Glomerular endothelial cell (primary cell): ENCODE measurements around the gene MRPS27. TPM values are rescaled to one million over a fixed set of nuclear protein-coding genes. Genes with fewer than 3 reads are reported as not detected.
"Not testable (repeated sequence)": the region's sequence is repeated elsewhere in the genome, so short reads cannot be mapped to it uniquely, and the experiment has no call there.

ENCODE experiments used
- DNase-seq: peaks from one replicate; pipeline ENCODE4 v3.0.0-alpha.2; 2011; ENCODE audit warnings: low read depth, low spot score; ENCODE audit errors: extremely low read depth
- total RNA-seq: library from RNA; depleted of rRNA; stranded (reverse); fragments of >200 nt; gene quantifications from 2 replicates; pipeline ENCODE4 v1.2.3, GENCODE V29; 2015

MRPS27 gene
- total RNA-seq, 1 donor from 2014 or later = 45.9 TPM

- no peak for DNase-seq
Measured at GRCh38 chr5:72326306-72326649, 6.2 kb upstream of the MRPS27 start.

- no peak for DNase-seq
Measured at GRCh38 chr5:72325566-72326305, 5.7 kb upstream of the MRPS27 start.

- no peak for DNase-seq
Measured at GRCh38 chr5:72324189-72324825, 4.3 kb upstream of the MRPS27 start.

DNA sequence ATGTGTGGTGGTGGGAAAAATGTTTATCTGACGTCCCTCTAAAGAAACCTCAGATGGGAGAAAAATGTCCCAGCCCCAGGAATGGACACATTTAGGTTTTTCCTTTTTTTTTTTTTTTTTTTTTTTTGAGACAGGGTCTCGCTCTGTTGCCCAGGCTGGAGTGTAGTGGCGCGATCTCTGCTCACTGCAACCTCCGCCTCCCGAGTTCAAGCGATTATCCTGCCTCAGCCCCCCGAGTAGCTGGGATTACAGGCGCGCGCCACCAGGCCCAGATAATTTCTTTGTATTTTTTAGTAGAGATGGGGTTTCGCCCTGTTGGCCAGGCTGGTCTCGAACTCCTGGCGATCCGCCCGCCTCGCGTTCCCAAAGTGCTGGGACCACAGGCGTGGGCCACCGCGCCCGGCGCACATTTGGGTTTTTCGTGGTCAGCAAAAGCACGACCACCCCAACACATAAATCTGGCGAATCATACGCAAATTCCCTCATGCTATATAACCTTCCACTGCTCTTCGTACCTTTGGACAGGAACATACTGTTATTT, 535 bp downstream of the MRPS27 start:
- DNase-seq = not testable (repeated sequence)

DNA sequence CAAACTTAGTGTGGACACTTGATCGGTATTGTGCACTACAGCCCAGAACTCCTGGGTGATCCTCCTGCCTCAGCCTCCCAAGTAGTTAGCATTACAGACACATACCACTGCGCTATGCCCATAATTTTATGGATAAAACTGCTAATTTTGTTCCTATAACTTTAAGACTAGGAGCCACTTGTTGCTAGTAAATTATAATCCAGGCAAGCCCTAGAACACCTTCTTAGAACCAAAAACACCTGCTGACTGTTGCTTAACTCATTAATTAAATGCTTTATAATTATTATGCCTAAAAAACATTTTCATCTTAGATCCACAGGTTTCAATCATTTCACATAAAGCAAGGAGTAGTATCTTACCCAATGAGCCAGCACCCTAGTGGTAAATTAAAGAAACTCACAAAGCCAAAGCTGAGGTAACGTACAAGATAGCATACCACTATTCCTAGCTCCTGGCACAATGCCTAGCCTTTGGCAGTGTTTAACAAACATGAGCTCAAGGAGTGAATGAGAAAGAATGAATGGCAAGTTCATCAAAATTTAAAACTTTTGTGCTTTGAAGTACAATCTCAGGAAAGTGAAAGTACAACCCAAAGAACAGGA, 5.4 kb downstream of the MRPS27 start:
- peak; percentile 25 for DNase-seq

GRCh38 chr5:72313141-72313540, 6.9 kb downstream of the MRPS27 start:
- DNase-seq = no peak

DNA sequence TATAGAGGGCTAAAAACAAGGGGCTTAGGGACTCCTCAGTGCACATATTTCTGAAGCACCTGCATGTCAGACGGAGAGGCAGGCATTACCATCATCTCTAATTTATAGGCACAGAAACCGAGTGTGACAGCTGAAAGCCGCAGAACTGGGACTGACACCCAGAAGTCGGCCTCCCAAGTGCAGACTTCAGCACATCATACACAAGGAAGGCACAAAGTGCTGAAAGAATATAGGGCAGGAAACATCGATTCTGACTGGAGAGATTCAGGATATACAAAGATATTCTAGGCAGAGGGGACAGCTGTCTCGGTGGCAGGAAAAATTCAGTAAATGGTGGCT, 11.2 kb downstream of the MRPS27 start:
- DNase-seq = no peak

GRCh38 chr5:72307968-72308852, 11.8 kb downstream of the MRPS27 start:
- peak; percentile 78 for DNase-seq

GRCh38 chr5:72307573-72307967, 12.5 kb downstream of the MRPS27 start:
- DNase-seq = peak; percentile 4

DNA sequence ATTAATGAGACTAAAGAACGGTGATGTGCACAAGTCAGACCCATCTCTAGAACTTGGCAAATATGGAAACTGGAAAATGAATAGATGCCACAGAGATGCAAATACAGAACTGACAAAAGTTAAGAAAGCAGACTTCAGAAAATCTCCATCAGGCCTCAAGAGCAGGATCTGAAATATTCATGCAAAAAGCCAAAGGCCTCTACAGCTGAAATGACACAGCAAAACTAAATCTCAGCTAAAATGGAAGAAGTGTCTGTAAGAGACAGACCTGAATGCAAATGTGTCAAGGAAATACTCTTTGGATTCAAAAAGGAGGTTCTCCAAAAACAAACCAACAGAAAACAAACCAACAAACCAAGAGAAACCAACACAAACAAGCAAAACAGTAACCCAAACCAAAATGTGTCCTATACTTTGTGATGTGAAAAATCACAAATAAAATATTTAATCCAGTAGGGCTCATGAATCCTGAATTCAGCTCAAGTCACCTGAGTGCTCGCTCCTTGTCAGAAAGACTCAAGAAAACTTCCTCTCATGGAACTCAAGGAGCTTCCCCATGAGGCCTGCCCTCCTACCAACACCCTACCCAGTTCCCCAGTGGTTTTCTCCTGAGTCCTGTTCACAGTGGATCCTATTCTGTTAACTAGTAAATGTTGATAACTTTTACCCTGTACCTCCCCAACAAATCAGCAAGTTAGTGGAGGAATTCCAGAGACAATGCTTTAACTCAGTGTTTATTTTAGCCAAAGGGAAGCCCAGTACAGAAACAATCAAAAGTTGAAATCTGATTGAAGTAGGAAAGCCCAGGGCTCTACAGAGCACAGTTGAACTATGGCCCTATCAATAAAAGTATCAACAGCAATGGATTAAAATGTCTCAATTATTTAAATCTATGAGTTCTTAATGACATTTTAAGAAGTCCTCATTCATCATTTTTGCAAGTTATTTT, 14.6 kb downstream of the MRPS27 start:
- no peak for DNase-seq

GRCh38 chr5:72302171-72302570, 17.9 kb downstream of the MRPS27 start:
- no peak for DNase-seq

GRCh38 chr5:72301557-72301956, 18.5 kb downstream of the MRPS27 start:
- DNase-seq = no peak

DNA sequence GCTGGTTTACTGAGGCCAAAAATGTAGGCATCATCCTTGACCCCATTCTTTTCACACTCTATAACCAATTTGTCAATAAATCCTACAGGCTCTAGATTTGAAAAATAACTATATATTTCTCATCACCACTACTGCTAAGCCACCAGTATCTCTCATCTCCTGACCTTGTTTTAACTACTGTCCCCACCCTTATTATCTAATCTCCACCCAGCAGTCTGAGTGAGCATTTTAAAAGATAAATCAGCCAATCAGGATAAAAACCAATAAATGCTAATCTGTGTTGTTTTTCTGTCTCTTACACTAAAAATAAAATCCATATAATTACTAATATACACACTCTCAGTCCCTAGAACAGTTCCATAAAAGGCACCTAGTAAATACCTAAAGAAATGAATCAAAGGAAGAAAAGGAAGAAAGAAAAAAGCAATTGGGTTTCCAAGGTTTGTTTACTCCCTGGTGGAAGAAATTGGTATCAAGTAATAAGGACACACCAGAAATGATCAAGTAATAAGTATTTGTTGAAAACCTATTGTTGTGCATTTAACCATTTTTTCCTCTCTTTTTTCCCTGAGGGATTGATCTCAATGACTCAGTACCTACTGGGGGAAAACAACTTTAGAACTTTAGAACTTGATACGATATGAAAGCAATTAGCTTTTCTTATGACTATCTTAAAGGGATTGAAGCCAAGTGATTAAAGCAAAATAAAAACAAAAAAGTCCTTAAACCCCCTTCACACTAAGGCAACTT, 19.3 kb downstream of the MRPS27 start:
- no peak for DNase-seq

DNA sequence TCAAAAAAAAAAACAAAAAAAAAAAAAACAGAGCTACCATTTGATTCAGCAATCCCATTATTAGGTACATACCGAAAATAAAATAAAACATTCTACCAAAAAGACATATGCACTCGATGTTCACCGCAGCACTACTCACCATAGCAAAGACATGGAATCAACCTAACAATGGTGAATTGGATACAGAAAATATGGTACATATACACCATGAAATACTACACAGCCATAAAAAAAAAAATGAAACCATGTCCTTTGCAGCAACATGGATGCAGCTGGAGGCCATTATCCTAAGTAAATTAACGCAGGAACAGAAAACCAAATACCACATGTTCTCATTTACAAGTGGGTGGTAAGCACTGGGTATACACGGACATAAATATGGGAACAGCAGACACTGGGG, 21.3 kb downstream of the MRPS27 start:
- no peak for DNase-seq

GRCh38 chr5:72298136-72298535, 21.9 kb downstream of the MRPS27 start:
- not testable (repeated sequence) for DNase-seq

- no peak for DNase-seq
Measured at GRCh38 chr5:72296256-72296655, 23.8 kb downstream of the MRPS27 start.

DNA sequence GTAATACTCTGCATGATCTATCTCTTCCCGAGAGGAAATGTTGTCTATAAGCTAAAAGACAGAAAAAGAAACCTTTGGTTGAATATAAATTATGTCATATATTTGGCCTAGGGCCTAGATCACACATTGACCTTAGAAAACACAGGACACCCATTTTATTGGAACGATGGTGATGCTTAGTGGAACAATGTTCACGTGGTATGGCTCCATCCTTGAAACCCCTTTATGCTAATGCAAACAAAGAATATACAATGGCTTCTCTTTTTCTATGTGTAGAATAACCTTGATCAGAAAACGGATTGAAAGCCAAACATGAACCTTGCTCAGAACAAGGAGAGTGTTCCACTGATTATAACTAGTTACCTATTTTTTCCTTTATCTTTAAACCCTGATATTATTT, 24.5 kb downstream of the MRPS27 start:
- DNase-seq = no peak

- no peak for DNase-seq
Measured at GRCh38 chr5:72294473-72294872, 25.6 kb downstream of the MRPS27 start.

DNA sequence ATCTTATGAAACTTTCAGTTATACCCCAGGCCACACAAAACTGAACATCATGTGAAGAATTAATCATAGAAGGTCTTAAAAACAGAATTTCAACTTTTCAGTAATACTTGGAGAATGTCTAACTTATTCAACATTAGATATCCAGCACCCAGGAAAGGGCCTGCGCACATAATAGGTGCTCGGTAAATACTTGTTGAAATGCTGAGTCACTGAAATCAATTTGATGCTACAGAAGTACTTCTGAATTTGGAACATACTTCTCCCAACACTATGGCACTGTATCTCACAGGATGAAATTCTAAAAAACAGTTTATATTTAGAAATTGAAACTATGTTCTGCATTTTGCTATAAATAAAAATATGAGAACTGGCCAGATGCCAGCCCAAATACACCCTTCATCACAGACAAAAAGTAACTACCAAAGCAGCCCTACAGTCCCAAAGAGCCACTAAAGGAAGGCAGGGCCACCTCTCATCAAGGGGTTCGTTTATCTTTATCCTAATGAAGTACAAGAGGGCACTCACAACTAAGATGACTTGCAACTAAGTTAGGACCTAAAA, 26.5 kb downstream of the MRPS27 start:
- no peak for DNase-seq
